SK-N-SH (cell line): Measurements from ENCODE around the gene SAMD15.

ENCODE experiments used
- GABPA ChIP-seq: IDR thresholded peaks from 2 replicates; pipeline ENCODE4 v1.4.0; 2012; ENCODE audit warnings: low read depth, mild to moderate bottlenecking
- POLR2AphosphoS5 ChIP-seq: IDR thresholded peaks from 2 replicates; pipeline ENCODE4 v1.6.1; 2012; ENCODE audit warnings: low read depth, low read length
- TF ChIP-seq, protein P1 (sequence below): IDR thresholded peaks from 2 replicates; pipeline ENCODE4 v1.6.1; 2012; ENCODE audit warnings: mild to moderate bottlenecking, low read depth, low read length, moderate library complexity

- no peak for TF ChIP-seq POLR2AphosphoS5
- no peak for TF ChIP-seq GABPA
- TF ChIP-seq, protein P1, sequence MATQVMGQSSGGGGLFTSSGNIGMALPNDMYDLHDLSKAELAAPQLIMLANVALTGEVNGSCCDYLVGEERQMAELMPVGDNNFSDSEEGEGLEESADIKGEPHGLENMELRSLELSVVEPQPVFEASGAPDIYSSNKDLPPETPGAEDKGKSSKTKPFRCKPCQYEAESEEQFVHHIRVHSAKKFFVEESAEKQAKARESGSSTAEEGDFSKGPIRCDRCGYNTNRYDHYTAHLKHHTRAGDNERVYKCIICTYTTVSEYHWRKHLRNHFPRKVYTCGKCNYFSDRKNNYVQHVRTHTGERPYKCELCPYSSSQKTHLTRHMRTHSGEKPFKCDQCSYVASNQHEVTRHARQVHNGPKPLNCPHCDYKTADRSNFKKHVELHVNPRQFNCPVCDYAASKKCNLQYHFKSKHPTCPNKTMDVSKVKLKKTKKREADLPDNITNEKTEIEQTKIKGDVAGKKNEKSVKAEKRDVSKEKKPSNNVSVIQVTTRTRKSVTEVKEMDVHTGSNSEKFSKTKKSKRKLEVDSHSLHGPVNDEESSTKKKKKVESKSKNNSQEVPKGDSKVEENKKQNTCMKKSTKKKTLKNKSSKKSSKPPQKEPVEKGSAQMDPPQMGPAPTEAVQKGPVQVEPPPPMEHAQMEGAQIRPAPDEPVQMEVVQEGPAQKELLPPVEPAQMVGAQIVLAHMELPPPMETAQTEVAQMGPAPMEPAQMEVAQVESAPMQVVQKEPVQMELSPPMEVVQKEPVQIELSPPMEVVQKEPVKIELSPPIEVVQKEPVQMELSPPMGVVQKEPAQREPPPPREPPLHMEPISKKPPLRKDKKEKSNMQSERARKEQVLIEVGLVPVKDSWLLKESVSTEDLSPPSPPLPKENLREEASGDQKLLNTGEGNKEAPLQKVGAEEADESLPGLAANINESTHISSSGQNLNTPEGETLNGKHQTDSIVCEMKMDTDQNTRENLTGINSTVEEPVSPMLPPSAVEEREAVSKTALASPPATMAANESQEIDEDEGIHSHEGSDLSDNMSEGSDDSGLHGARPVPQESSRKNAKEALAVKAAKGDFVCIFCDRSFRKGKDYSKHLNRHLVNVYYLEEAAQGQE = no peak
Observed at GRCh38 chr14:77344377-77344996, 32.7 kb upstream of the SAMD15 start.
